Endothelial cell of umbilical vein (primary cell): ENCODE measurements around the gene GJC3. TPM values are rescaled to one million over a fixed set of nuclear protein-coding genes. Genes with fewer than 3 reads are reported as not detected.

Experiments used
- BruUV-seq: library from RNA; stranded (reverse); fragments of 400-500 nt; replicated peaks from 2 replicates; lab custom pipeline; 2021; lab: Mats Ljungman, UMichigan
- CTCF ChIA-PET: fragments of 300-600, 350-600 bp; sonication (Branson Sonifier 250); formaldehyde crosslinking; loops from one replicate; lab custom pipeline; 2021; ENCODE audit warnings: antibody characterized with exemption, inconsistent platforms; lab: Charles Lee
- POLR2A ChIA-PET: fragments of 300-600, 350-600 bp; sonication (Branson Sonifier 250); formaldehyde crosslinking; loops from one replicate; lab custom pipeline; 2021; ENCODE audit warnings: antibody characterized with exemption, inconsistent platforms; lab: Charles Lee
- DNase-seq: peaks from one replicate; pipeline ENCODE4 v3.0.0-alpha.2; 2011; ENCODE audit warnings: low read depth, low spot score
- FAIRE-seq: peaks from 2 replicates; lab custom pipeline; 2011; peaks lifted over from hg19 to GRCh38; lab: Jason Lieb, UNC
- H2AFZ ChIP-seq: 2 replicates; pipeline ENCODE4 v1.6.0; 2012; ENCODE audit warnings: low read depth, low read length, control low read depth, inconsistent platforms
- H3K27ac ChIP-seq: 2 replicates; pipeline ENCODE4 v1.5.1; 2011; ENCODE audit warnings: low read depth, mild to moderate bottlenecking, control low read depth, low read length, moderate library complexity; ENCODE audit not compliant: insufficient read depth
- H3K27me3 ChIP-seq, 2 experiments: 2 replicates each; pipeline versions ENCODE4 v1.6.0 to v1.6.1; 2011; ENCODE audit warnings: low read length in 2 of 2, mixed read lengths in 1 of 2; ENCODE audit not compliant: control insufficient read depth in 2 of 2, insufficient read depth in 2 of 2
- H3K36me3 ChIP-seq, 2 experiments: 2 replicates in 1 of 2; 3 replicates in 1 of 2; pipeline ENCODE4 v1.5.1; 2011; ENCODE audit warnings: low read length in 2 of 2, mild to moderate bottlenecking in 1 of 2, moderate library complexity in 1 of 2; ENCODE audit not compliant: control insufficient read depth in 2 of 2, insufficient read depth in 2 of 2; ENCODE audit errors: extremely low read depth in 1 of 2
- H3K4me1 ChIP-seq: 3 replicates; pipeline ENCODE4 v1.5.1; 2011; ENCODE audit warnings: mild to moderate bottlenecking, low read length; ENCODE audit not compliant: control insufficient read depth, insufficient read depth; ENCODE audit errors: extremely low read depth
- H3K4me2 ChIP-seq: 2 replicates; pipeline ENCODE4 v1.6.1; 2011; ENCODE audit warnings: low read length, control low read depth, mixed read lengths; ENCODE audit not compliant: insufficient read depth
- H3K4me3 ChIP-seq, 3 experiments: fragments of 200-600 bp in 1 of 3; sonication (generic), shearing (Covaris generic) in 1 of 3; replicated peaks in 1 of 3; 2 replicates each; pipeline ENCODE4 v1.5.1; 2011 to 2016; ENCODE audit warnings: control low read depth in 3 of 3, low read length in 3 of 3, mild to moderate bottlenecking in 2 of 3, inconsistent platforms in 1 of 3, low read depth in 1 of 3, moderate library complexity in 1 of 3; ENCODE audit not compliant: insufficient read depth in 1 of 3
- H3K79me2 ChIP-seq: 2 replicates; pipeline ENCODE4 v1.6.0; 2012; ENCODE audit warnings: low read length, inconsistent platforms; ENCODE audit not compliant: control insufficient read depth, insufficient read depth
- H3K9ac ChIP-seq: replicated peaks from 2 replicates; pipeline ENCODE3; 2011; ENCODE audit warnings: low read length, control low read depth; ENCODE audit not compliant: insufficient read depth; ENCODE audit errors: extremely low read depth
- H3K9me1 ChIP-seq: replicated peaks from 3 replicates; pipeline ENCODE4 v1.6.0; 2011; ENCODE audit warnings: mild to moderate bottlenecking, low read length; ENCODE audit not compliant: control insufficient read depth, insufficient read depth; ENCODE audit errors: extremely low read depth
- H3K9me3 ChIP-seq: replicated peaks from 2 replicates; pipeline ENCODE4 v1.5.1; 2012; ENCODE audit warnings: low read length, inconsistent platforms; ENCODE audit not compliant: control insufficient read depth, insufficient read depth
- H4K20me1 ChIP-seq: replicated peaks from 2 replicates; pipeline ENCODE3; 2011; ENCODE audit warnings: mild to moderate bottlenecking, low read length; ENCODE audit not compliant: control insufficient read depth, insufficient read depth; ENCODE audit errors: extremely low read depth
- CTCF ChIP-seq, 2 donors: IDR thresholded peaks; 1 replicate in 1 of 2; 2 replicates in 1 of 2; pipeline ENCODE4 v1.5.1; 2011; ENCODE audit warnings: low read length in 2 of 2, mild to moderate bottlenecking in 2 of 2, moderate library complexity in 2 of 2, control low read depth in 1 of 2, inconsistent platforms in 1 of 2, low read depth in 1 of 2; ENCODE audit not compliant: insufficient read depth in 1 of 2; ENCODE audit errors: extremely low read depth in 1 of 2
- EZH2 ChIP-seq: IDR thresholded peaks from 2 replicates; pipeline ENCODE4 v1.6.1; 2012; ENCODE audit warnings: borderline replicate concordance, low read depth, mild to moderate bottlenecking, moderate library complexity, low read length, inconsistent platforms; ENCODE audit not compliant: severe bottlenecking
- GATA2 ChIP-seq: IDR thresholded peaks from 2 replicates; pipeline ENCODE4 v1.7.0; 2011; ENCODE audit warnings: low read depth, mild to moderate bottlenecking, moderate library complexity, mixed read lengths, low read length; ENCODE audit not compliant: insufficient read length, insufficient read depth
- JUN ChIP-seq: IDR thresholded peaks from 2 replicates; pipeline ENCODE4 v1.6.1; 2011; ENCODE audit warnings: borderline replicate concordance, low read depth; ENCODE audit not compliant: insufficient read length, insufficient read depth
- MYC ChIP-seq: IDR thresholded peaks from one replicate; pipeline ENCODE4 v1.6.1; 2011; ENCODE audit warnings: mild to moderate bottlenecking, low read depth, low read length
- POLR2A ChIP-seq: IDR thresholded peaks from 2 replicates; pipeline ENCODE4 v1.6.1; 2012; ENCODE audit warnings: low read depth, mild to moderate bottlenecking, control low read depth, low read length
- POLR2AphosphoS5 ChIP-seq: IDR thresholded peaks from 2 replicates; pipeline ENCODE4 v1.6.1; 2012; ENCODE audit warnings: low read depth, mild to moderate bottlenecking, control low read depth, low read length, moderate library complexity; ENCODE audit not compliant: insufficient read depth
- dilution Hi-C: fragments of 300-500 bp; cut with MboI; formaldehyde crosslinking; loops from one replicate; pipeline ENCODE4 v1.15.0; 2019; ENCODE audit warnings: low sequenced_read_pairs; ENCODE audit not compliant: extremely low pct_ligation_motif_present
- intact Hi-C: fragments of 100-400 bp; cut with micrococcal nuclease; formaldehyde crosslinking; loops from one replicate; pipeline ENCODE4 v1.10.0; 2022
- polyA plus RNA-seq, 4 experiments: library from polyadenylated mRNA; depleted of rRNA in 3 of 4; stranded (reverse) in 3 of 4; unstranded in 1 of 4; fragments of >200 nt; gene quantifications; 2 replicates each; pipeline versions ENCODE4 v1.2.1 to v1.2.3, GENCODE V29; 2011 to 2012; ENCODE audit warnings: missing spikeins in 1 of 4
- total RNA-seq: library from RNA; stranded (reverse); gene quantifications from 2 replicates; pipeline ENCODE4 v1.2.3, GENCODE V29; 2021

Gene GJC3
- total and polyA plus RNA-seq, 2 donors (not counting 3 experiments of a cell fraction or from before 2014, with no cell fraction given), result 0.28 TPM; not detected in 1

GRCh38 chr7:99897322-99898022 is 31.9 kb downstream of the GJC3 start:
- dilution Hi-C loops, result no loop called here
- ChIA-PET POLR2A (no interaction called here), CTCF (no interaction called here)
- Histone ChIP-seq H3K4me3 (no peak overlapping the region), H3K36me3 (peaks cover 4 to 8% of the 10 kb centered on the region in 2 experiments), H3K4me2 (no peak overlapping the region), H3K4me1 (no peaks in the 10 kb centered on the region), H3K27me3 (no peaks in the 10 kb centered on the region), H3K9me3 (no peaks in the 10 kb centered on the region), H3K79me2 (no peaks in the 10 kb centered on the region), H2AFZ (no peak overlapping the region), H3K9me1 (no peaks in the 10 kb centered on the region), H4K20me1 (no peaks in the 10 kb centered on the region), H3K27ac (no peak overlapping the region), H3K9ac (no peak overlapping the region)
- BruUV-seq, result no TSS peak
- TF ChIP-seq JUN (no peak), GATA2 (no peak), EZH2 (no peak), CTCF (IDR thresholded peaks at IDR 0.05; ENCODE audit: extremely low read depth in 1 of 2, insufficient read depth in 1 of 2, low read depth in 1 of 2, low read length in 2 of 2) (no peak), POLR2AphosphoS5 (no peak), MYC (no peak), POLR2A (no peak)
- intact Hi-C loops, result no loop called here
- no peak for DNase-seq
- no peak for FAIRE-seq
